OCI-LY3 (cell line): ENCODE measurements around the gene CBFA2T2.
"Not testable (repeated sequence)": the region's sequence is repeated elsewhere in the genome, so short reads cannot be mapped to it uniquely, and the experiment has no call there.

Source experiments
- H2AFZ ChIP-seq: fragments of 200-600, 300-600 bp; shearing (Covaris generic); 2 replicates; pipeline ENCODE4 v1.6.0; 2014; ENCODE audit warnings: antibody characterized with exemption, low read depth, low read length
- H3K27ac ChIP-seq: fragments of 200-600, 300-600 bp; sonication (generic); 2 replicates; pipeline ENCODE4 v1.5.1; 2014; ENCODE audit warnings: mild to moderate bottlenecking, low read length, moderate library complexity, mixed read lengths
- H3K27me3 ChIP-seq: fragments of 200-600, 300-600 bp; sonication (generic); 2 replicates; pipeline ENCODE4 v1.6.1; 2014; ENCODE audit warnings: low read depth, low read length, mixed read lengths
- H3K36me3 ChIP-seq: fragments of 200-600, 300-600 bp; sonication (generic); replicated peaks from 2 replicates; pipeline ENCODE3; 2014; ENCODE audit warnings: low read depth, low read length, mixed read lengths
- H3K4me1 ChIP-seq: fragments of 300-600, 200-600 bp; sonication (generic); 2 replicates; pipeline ENCODE4 v1.6.1; 2014; ENCODE audit warnings: low read length, mixed read lengths
- H3K4me2 ChIP-seq: fragments of 200-600, 300-600 bp; sonication (generic); 2 replicates; pipeline ENCODE4 v1.6.1; 2014; ENCODE audit warnings: low read length, mixed read lengths
- H3K4me3 ChIP-seq: fragments of 300-600, 200-600 bp; sonication (generic); 2 replicates; pipeline ENCODE4 v1.5.1; 2014; ENCODE audit warnings: antibody characterized with exemption, mild to moderate bottlenecking, low read length, moderate library complexity
- H3K79me2 ChIP-seq: fragments of 300-600, 200-600 bp; shearing (Covaris generic); 2 replicates; pipeline ENCODE4 v1.6.1; 2014; ENCODE audit warnings: mild to moderate bottlenecking, low read length, mixed read lengths
- H3K9ac ChIP-seq: fragments of 300-600, 200-600 bp; shearing (Covaris generic); 2 replicates; pipeline ENCODE4 v1.6.0; 2014; ENCODE audit warnings: mild to moderate bottlenecking, low read length, moderate library complexity
- H3K9me3 ChIP-seq: fragments of 200-600, 300-600 bp; shearing (Covaris generic); 2 replicates; pipeline ENCODE4 v1.6.1; 2014; ENCODE audit warnings: low read length, mixed read lengths; ENCODE audit not compliant: insufficient read depth
- H4K20me1 ChIP-seq: fragments of 200-600, 300-600 bp; sonication (generic); 2 replicates; pipeline ENCODE4 v1.6.1; 2016; ENCODE audit warnings: low read length, mixed read lengths; ENCODE audit not compliant: insufficient read depth
- CTCF ChIP-seq: fragments of 200-600, 300-600 bp; sonication (generic); IDR thresholded peaks from 2 replicates; pipeline ENCODE4 v1.5.1; 2014; ENCODE audit warnings: antibody characterized with exemption, low read length, low read depth
- EZH2phosphoT487 ChIP-seq: fragments of 200-600 bp; shearing (Covaris generic); IDR thresholded peaks from 2 replicates; pipeline ENCODE4 v1.6.1; 2018; ENCODE audit warnings: antibody characterized with exemption, mixed run types, low read depth

Gene CBFA2T2

GRCh38 chr20:33629979-33630378, 140.1 kb downstream of the CBFA2T2 start:
- Histone ChIP-seq H3K9ac (no peak overlapping the region), H3K27ac (no peak overlapping the region), H3K4me3 (no peak overlapping the region), H4K20me1 (no peaks in the 10 kb centered on the region), H2AFZ (no peak overlapping the region), H3K27me3 (no peaks in the 10 kb centered on the region), H3K4me1 (no peaks in the 10 kb centered on the region), H3K9me3 (no peaks in the 10 kb centered on the region), H3K79me2 (no peaks in the 10 kb centered on the region), H3K36me3 (peaks cover 17% of the 10 kb centered on the region), H3K4me2 (no peak overlapping the region)
- TF ChIP-seq CTCF, result no peak
- TF ChIP-seq EZH2phosphoT487, result no peak

DNA sequence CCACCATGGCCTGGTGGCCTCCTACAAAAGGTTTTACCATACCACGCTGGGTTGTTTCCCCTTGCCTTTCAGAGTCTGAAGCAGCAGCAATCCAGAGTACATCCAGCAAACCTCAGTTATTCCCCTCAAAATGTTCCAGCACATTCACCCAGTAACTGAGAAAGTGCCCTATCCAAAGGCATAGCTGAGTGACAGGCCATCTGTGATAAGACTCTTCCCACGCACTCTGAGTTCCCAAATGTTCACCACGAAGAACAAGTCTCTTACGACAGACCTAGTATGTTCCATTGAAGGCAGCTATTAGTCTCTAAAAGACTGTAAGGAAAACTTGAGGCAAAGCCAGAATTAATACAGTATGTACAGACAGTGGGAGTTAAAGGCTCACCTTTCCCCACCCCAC, 140.6 kb downstream of the CBFA2T2 start:
- Histone ChIP-seq H3K4me3 (no peak overlapping the region), H3K9me3 (no peaks in the 10 kb centered on the region), H4K20me1 (no peaks in the 10 kb centered on the region), H3K9ac (no peak overlapping the region), H3K4me1 (no peaks in the 10 kb centered on the region), H2AFZ (no peak overlapping the region), H3K27me3 (no peaks in the 10 kb centered on the region), H3K36me3 (peaks cover 14% of the 10 kb centered on the region), H3K4me2 (no peak overlapping the region), H3K27ac (no peak overlapping the region), H3K79me2 (no peaks in the 10 kb centered on the region)
- no peak for TF ChIP-seq CTCF
- TF ChIP-seq EZH2phosphoT487, result no peak

DNA sequence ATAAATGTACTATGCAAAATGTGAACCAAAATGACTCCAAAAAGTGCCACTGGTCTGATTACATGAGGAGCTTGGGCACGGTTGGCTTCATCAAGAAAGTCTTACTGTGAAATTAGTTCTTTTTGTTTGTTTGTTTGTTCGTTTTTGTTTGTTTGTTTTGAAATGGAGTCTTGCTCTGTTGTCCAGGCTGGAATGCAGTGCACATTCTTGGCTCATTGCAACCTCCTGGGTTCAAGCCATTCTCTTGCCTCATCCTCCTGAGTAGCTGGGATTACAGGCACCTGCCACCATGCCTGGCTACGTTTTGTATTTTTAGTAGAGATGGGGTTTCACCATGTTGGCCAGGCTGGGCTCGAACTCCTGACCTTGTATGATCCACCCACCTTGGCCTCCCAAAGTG, 142.0 kb downstream of the CBFA2T2 start:
- not testable (repeated sequence) for H3K4me3 ChIP-seq, H4K20me1 ChIP-seq, H3K79me2 ChIP-seq, H3K27ac ChIP-seq, H3K4me2 ChIP-seq, H3K4me1 ChIP-seq, H3K27me3 ChIP-seq, H3K9ac ChIP-seq, H3K9me3 ChIP-seq, H2AFZ ChIP-seq
- H3K36me3 ChIP-seq, result peaks cover 13% of the 10 kb centered on the region

DNA sequence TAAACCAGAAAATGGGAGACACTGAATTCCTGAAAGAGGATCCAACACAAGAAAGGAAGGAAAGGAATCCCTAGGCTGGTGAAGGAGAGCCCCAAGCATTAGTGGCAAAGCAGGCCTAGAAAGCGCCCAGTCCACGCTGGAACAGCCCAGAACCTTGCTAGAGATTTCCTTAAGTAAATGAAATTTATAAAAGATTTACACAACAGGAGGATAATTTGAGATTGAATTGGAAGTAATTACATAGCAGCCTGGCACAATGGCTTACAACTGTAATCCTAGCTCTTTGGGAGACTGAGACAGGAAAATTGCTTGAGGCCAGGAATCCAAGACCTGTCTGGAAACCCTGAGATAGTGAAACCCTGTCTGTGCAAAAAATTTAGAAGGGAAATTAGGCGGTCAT, 145.4 kb downstream of the CBFA2T2 start:
- peaks cover 13% of the 10 kb centered on the region for H3K36me3 ChIP-seq
- H3K9me3 ChIP-seq, result no peaks in the 10 kb centered on the region
- no peak overlapping the region for H3K4me2 ChIP-seq
- H3K4me3 ChIP-seq, result no peak overlapping the region
- TF ChIP-seq EZH2phosphoT487 (no peak), CTCF (no peak)
- H3K9ac ChIP-seq, result no peak overlapping the region
- no peaks in the 10 kb centered on the region for H3K79me2 ChIP-seq
- H3K27ac ChIP-seq, result no peak overlapping the region
- no peaks in the 10 kb centered on the region for H3K4me1 ChIP-seq
- H4K20me1 ChIP-seq, result no peaks in the 10 kb centered on the region
- no peaks in the 10 kb centered on the region for H3K27me3 ChIP-seq
- H2AFZ ChIP-seq, result no peak overlapping the region

GRCh38 chr20:33636776-33637175, 146.9 kb downstream of the CBFA2T2 start:
- no peaks in the 10 kb centered on the region for H3K9me3 ChIP-seq
- H3K27me3 ChIP-seq, result no peaks in the 10 kb centered on the region
- H3K36me3 ChIP-seq, result peaks cover 17% of the 10 kb centered on the region
- no peak overlapping the region for H3K9ac ChIP-seq
- H3K4me3 ChIP-seq, result no peak overlapping the region
- no peaks in the 10 kb centered on the region for H3K79me2 ChIP-seq
- no peaks in the 10 kb centered on the region for H4K20me1 ChIP-seq
- no peak overlapping the region for H3K27ac ChIP-seq
- H3K4me2 ChIP-seq, result no peak overlapping the region
- H2AFZ ChIP-seq, result no peak overlapping the region
- TF ChIP-seq CTCF (no peak), EZH2phosphoT487 (no peak)
- no peaks in the 10 kb centered on the region for H3K4me1 ChIP-seq
